ENCODE data around the gene FBXO46. TPM values are rescaled to one million over a fixed set of nuclear protein-coding genes. Genes with fewer than 3 reads are reported as not detected.

FBXO46 gene
- total RNA-seq, 1 experiment from 2014 or later = 43.9 TPM

DNA sequence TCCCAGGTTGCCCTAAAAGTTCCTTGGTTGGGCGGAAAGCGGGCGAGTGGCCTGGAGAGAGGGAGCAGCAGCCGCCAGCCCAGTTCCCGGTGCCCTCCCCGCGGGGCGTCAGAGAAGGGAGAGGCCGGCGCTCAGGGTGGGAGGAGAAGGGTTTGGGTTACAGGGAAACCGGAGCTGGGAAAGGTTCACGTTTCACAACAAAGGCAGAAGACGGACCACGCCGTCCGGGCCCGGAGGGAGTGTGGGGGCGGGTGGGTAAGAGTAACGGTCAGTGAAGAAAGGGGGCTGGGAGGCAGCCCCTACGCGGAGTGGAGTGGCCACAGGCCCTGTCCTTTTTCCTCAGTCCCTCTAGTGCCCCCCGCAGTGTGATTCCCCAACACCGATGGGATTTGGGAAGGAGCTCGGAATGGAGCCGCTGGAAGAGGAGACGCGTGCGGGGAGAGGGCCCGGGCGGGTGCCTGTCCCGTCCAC lies 36.7 kb upstream of the FBXO46 start:
- Mint-ChIP-seq H3K9me3 (no peaks in the 10 kb centered on the region; a peak in 1 of 5 replicates), H3K4me3 (peak overlapping the region; percentile 91 to 94), H3K27ac (peak overlapping the region in 1 of 3 experiments; percentile 79; a peak in 2 of 7 replicates), H3K4me1 (peaks cover 13 to 39% of the 10 kb centered on the region in 2 experiments), H3K36me3 (ENCODE audit: insufficient read depth in 1 of 3, low read depth in 3 of 3) (peaks cover 0 to 11% (median 3%) of the 10 kb centered on the region in 3 experiments; a peak in 4 of 7 replicates), H3K27me3 (ENCODE audit: low read depth) (peaks cover 4% of the 10 kb centered on the region)
- H3K23me2 ChIP-seq (ENCODE audit: insufficient read length, low read depth, low read length, poor library complexity, severe bottlenecking) = peaks cover 20% of the 10 kb centered on the region
- no peak overlapping the region for H4K91ac ChIP-seq (ENCODE audit: insufficient read length, low read depth, low read length)
- H3K18ac ChIP-seq (ENCODE audit: insufficient read length, low read depth, low read length) = peak overlapping the region; percentile 77
- no peak overlapping the region for H2BK12ac ChIP-seq (ENCODE audit: insufficient read length, low read depth, low read length)
- no peak overlapping the region for H3K27ac ChIP-seq (ENCODE audit: insufficient read length, low read depth, low read length)
- H2BK20ac ChIP-seq (ENCODE audit: low read depth, low read length, poor library complexity, severe bottlenecking) = no peak overlapping the region
- no peak overlapping the region for H4K8ac ChIP-seq (replicated peaks; ENCODE audit: insufficient read length, low read depth, low read length)
- peak; percentile 77 for DNase-seq
- peak overlapping the region; percentile 72 for H3K4me2 ChIP-seq (ENCODE audit: insufficient read depth, insufficient read length, low read length)
- H2BK120ac ChIP-seq (ENCODE audit: low read depth, low read length, poor library complexity, severe bottlenecking) = no peak overlapping the region
- H4K20me1 ChIP-seq (ENCODE audit: control insufficient read depth, insufficient read depth, insufficient read length) = no peaks in the 10 kb centered on the region
- H3K9me3 ChIP-seq (ENCODE audit: control insufficient read depth, low read depth, low read length) = no peaks in the 10 kb centered on the region
- H2BK5ac ChIP-seq (ENCODE audit: insufficient read length, low read length) = no peak overlapping the region
- no CpG with 5 or more reads among the region's 31 CpGs for WGBS (ENCODE audit: extremely low coverage, insufficient read length, low lambda C conversion rate)
- H3K79me1 ChIP-seq (ENCODE audit: insufficient read depth, low read depth, low read length, poor library complexity, severe bottlenecking) = no peaks in the 10 kb centered on the region
- H3T11ph ChIP-seq (ENCODE audit: low read length) = no peak overlapping the region
- no peak overlapping the region for H4K5ac ChIP-seq (ENCODE audit: insufficient read length, low read depth, low read length)
- no peak overlapping the region for H2AFZ ChIP-seq (ENCODE audit: low read length)
- H3K4ac ChIP-seq (ENCODE audit: low read depth, low read length) = no peak overlapping the region
- H2BK15ac ChIP-seq (ENCODE audit: low read depth, low read length) = no peak overlapping the region
- no peaks in the 10 kb centered on the region for H3K79me2 ChIP-seq (ENCODE audit: insufficient read depth, low read length)
- peak overlapping the region; percentile 6 for H3K9ac ChIP-seq (ENCODE audit: extremely low read depth, insufficient read length, low read length)
- no peak overlapping the region for H3K56ac ChIP-seq (ENCODE audit: insufficient read length, low read depth, low read length)
- H3K23ac ChIP-seq (ENCODE audit: insufficient read length, low read depth, low read length) = no peak overlapping the region
- TF ChIP-seq, protein P1, sequence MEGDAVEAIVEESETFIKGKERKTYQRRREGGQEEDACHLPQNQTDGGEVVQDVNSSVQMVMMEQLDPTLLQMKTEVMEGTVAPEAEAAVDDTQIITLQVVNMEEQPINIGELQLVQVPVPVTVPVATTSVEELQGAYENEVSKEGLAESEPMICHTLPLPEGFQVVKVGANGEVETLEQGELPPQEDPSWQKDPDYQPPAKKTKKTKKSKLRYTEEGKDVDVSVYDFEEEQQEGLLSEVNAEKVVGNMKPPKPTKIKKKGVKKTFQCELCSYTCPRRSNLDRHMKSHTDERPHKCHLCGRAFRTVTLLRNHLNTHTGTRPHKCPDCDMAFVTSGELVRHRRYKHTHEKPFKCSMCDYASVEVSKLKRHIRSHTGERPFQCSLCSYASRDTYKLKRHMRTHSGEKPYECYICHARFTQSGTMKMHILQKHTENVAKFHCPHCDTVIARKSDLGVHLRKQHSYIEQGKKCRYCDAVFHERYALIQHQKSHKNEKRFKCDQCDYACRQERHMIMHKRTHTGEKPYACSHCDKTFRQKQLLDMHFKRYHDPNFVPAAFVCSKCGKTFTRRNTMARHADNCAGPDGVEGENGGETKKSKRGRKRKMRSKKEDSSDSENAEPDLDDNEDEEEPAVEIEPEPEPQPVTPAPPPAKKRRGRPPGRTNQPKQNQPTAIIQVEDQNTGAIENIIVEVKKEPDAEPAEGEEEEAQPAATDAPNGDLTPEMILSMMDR (conservative IDR thresholded peaks at IDR 0.05) = no peak
- peak overlapping the region; percentile 91 for H3K14ac ChIP-seq (ENCODE audit: insufficient read depth, low read length)
- H3K4me1 ChIP-seq (ENCODE audit: insufficient read depth, low read length) = peaks cover 3% of the 10 kb centered on the region; the same call in 1 of the 2 replicates
- no peak overlapping the region for H2AK5ac ChIP-seq (ENCODE audit: insufficient read length, low read length)
- no peaks in the 10 kb centered on the region for H3K27me3 ChIP-seq (ENCODE audit: insufficient read depth, low read length)
